DOHH2 (cell line): Measurements from ENCODE around the gene LRRC8B.

ENCODE experiments used
- CTCF ChIP-seq: fragments of 200-600 bp; sonication (generic); IDR thresholded peaks from one replicate; pipeline ENCODE4 v1.5.1; 2014; ENCODE audit warnings: antibody characterized with exemption, mild to moderate bottlenecking, low read depth, low read length; ENCODE audit not compliant: poor library complexity, severe bottlenecking
- EZH2phosphoT487 ChIP-seq: fragments of 200-600 bp; sonication (generic); IDR thresholded peaks from 2 replicates; pipeline ENCODE4 v1.6.1; 2017; ENCODE audit warnings: borderline replicate concordance, mild to moderate bottlenecking, antibody characterized with exemption, low read length, moderate library complexity, mixed read lengths

GRCh38 chr1:89516055-89516454 is 8.6 kb upstream of the LRRC8B start:
- TF ChIP-seq CTCF: no peak
- no peak for TF ChIP-seq EZH2phosphoT487
